Activated CD4-positive, alpha-beta T cell treated with anti-CD3 and anti-CD28 coated beads, Interleukin-2, amount 10 ng/mL, durations not matched to agents 24 days and 14 days (primary cell): ENCODE results near the gene MYLK4. TPM values are rescaled to one million over a fixed set of nuclear protein-coding genes. Genes with fewer than 3 reads are reported as not detected.

ENCODE experiments used
- DNase-seq: peaks from one replicate; pipeline ENCODE4 v3.0.0; 2022
- H3K27ac Mint-ChIP-seq: one replicate; pipeline ENCODE4 v1.8.0; 2022; ENCODE audit warnings: mild to moderate bottlenecking, mixed read lengths
- H3K27me3 Mint-ChIP-seq: one replicate; pipeline ENCODE4 v1.8.0; 2022; ENCODE audit warnings: mixed read lengths
- H3K36me3 Mint-ChIP-seq: one replicate; pipeline ENCODE4 v1.8.0; 2022; ENCODE audit warnings: low read depth, mild to moderate bottlenecking, mixed read lengths
- H3K4me1 Mint-ChIP-seq: one replicate; pipeline ENCODE4 v1.8.0; 2021; ENCODE audit warnings: mixed read lengths
- H3K4me3 Mint-ChIP-seq: one replicate; pipeline ENCODE4 v1.8.0; 2022; ENCODE audit warnings: mild to moderate bottlenecking, moderate library complexity, mixed read lengths
- H3K9me3 Mint-ChIP-seq: one replicate; pipeline ENCODE4 v1.8.0; 2021; ENCODE audit warnings: mixed read lengths
- intact Hi-C: fragments of 100-400 bp; cut with micrococcal nuclease; formaldehyde crosslinking; loops from one replicate; pipeline ENCODE4 v1.15.1; 2023
- total RNA-seq: library from RNA; stranded (reverse); gene quantifications from 2 replicates; pipeline ENCODE4 v1.2.3, GENCODE V29; 2022

MYLK4 gene
- total RNA-seq, 1 donor from 2014 or later = 0.14 TPM

GRCh38 chr6:2677080-2677593 is 73.6 kb downstream of the MYLK4 start:
- Mint-ChIP-seq H3K27me3 (peaks cover 5% of the 10 kb centered on the region), H3K36me3 (no peaks in the 10 kb centered on the region), H3K27ac (no peak overlapping the region), H3K4me1 (no peaks in the 10 kb centered on the region), H3K9me3 (no peaks in the 10 kb centered on the region), H3K4me3 (no peak overlapping the region)
- intact Hi-C loops = no loop called here
- DNase-seq = no peak

- Mint-ChIP-seq H3K27me3 (peaks cover 5% of the 10 kb centered on the region), H3K4me3 (no peak overlapping the region)
- intact Hi-C loops = no loop called here
Measured at GRCh38 chr6:2676048-2676447, 74.7 kb downstream of the MYLK4 start.

GRCh38 chr6:2674857-2675256 is 75.9 kb downstream of the MYLK4 start:
- DNase-seq = no peak
- Mint-ChIP-seq H3K36me3 (no peaks in the 10 kb centered on the region), H3K27ac (no peak overlapping the region), H3K4me1 (no peaks in the 10 kb centered on the region), H3K27me3 (peaks cover 5% of the 10 kb centered on the region), H3K9me3 (no peaks in the 10 kb centered on the region), H3K4me3 (no peak overlapping the region)
- intact Hi-C loops = no loop called here

More at GRCh38 chr6:2676048-2676447, 74.7 kb downstream of the MYLK4 start:
- Mint-ChIP-seq H3K27ac (no peak overlapping the region), H3K9me3 (no peaks in the 10 kb centered on the region), H3K36me3 (no peaks in the 10 kb centered on the region), H3K4me1 (no peaks in the 10 kb centered on the region)
- no peak for DNase-seq

GRCh38 chr6:2669067-2669700 is 81.5 kb downstream of the MYLK4 start:
- no peaks in the 10 kb centered on the region for H3K4me1 Mint-ChIP-seq
- DNase-seq = no peak
- no peaks in the 10 kb centered on the region for H3K9me3 Mint-ChIP-seq
- no peak overlapping the region for H3K27ac Mint-ChIP-seq
- no peak overlapping the region for H3K4me3 Mint-ChIP-seq
- peaks cover 5% of the 10 kb centered on the region for H3K27me3 Mint-ChIP-seq
- H3K36me3 Mint-ChIP-seq = no peaks in the 10 kb centered on the region
- intact Hi-C loops = no loop called here

GRCh38 chr6:2667617-2668016 is 83.1 kb downstream of the MYLK4 start:
- Mint-ChIP-seq H3K27me3 (peaks cover 3% of the 10 kb centered on the region), H3K4me1 (no peaks in the 10 kb centered on the region), H3K27ac (no peak overlapping the region), H3K4me3 (no peak overlapping the region), H3K36me3 (no peaks in the 10 kb centered on the region), H3K9me3 (no peaks in the 10 kb centered on the region)
- DNase-seq = no peak
- intact Hi-C loops = no loop called here

- no peak for DNase-seq
- intact Hi-C loops = no loop called here
- H3K36me3 Mint-ChIP-seq = no peaks in the 10 kb centered on the region
- no peak overlapping the region for H3K27ac Mint-ChIP-seq
- no peaks in the 10 kb centered on the region for H3K4me1 Mint-ChIP-seq
- H3K4me3 Mint-ChIP-seq = no peak overlapping the region
- peaks cover 3% of the 10 kb centered on the region for H3K27me3 Mint-ChIP-seq
- H3K9me3 Mint-ChIP-seq = no peaks in the 10 kb centered on the region
Measured at GRCh38 chr6:2666906-2667575, 83.7 kb downstream of the MYLK4 start.

- Mint-ChIP-seq H3K27ac (no peak overlapping the region), H3K4me1 (no peaks in the 10 kb centered on the region), H3K36me3 (no peaks in the 10 kb centered on the region), H3K27me3 (peaks cover 3% of the 10 kb centered on the region), H3K9me3 (no peaks in the 10 kb centered on the region), H3K4me3 (no peak overlapping the region)
- no peak for DNase-seq
- intact Hi-C loops = no loop called here
Measured at GRCh38 chr6:2665146-2666070, 85.3 kb downstream of the MYLK4 start.

- H3K27ac Mint-ChIP-seq = no peak overlapping the region
- intact Hi-C loops = no loop called here
- no peaks in the 10 kb centered on the region for H3K36me3 Mint-ChIP-seq
- H3K4me1 Mint-ChIP-seq = peaks cover 2% of the 10 kb centered on the region
- H3K9me3 Mint-ChIP-seq = no peaks in the 10 kb centered on the region
- H3K4me3 Mint-ChIP-seq = no peak overlapping the region
- DNase-seq = no peak
- H3K27me3 Mint-ChIP-seq = peaks cover 3% of the 10 kb centered on the region
Measured at GRCh38 chr6:2663123-2663522, 87.6 kb downstream of the MYLK4 start.

GRCh38 chr6:2661651-2662050 is 89.1 kb downstream of the MYLK4 start:
- Mint-ChIP-seq H3K27ac (no peak overlapping the region), H3K9me3 (no peaks in the 10 kb centered on the region), H3K4me3 (no peak overlapping the region), H3K4me1 (peaks cover 2% of the 10 kb centered on the region), H3K27me3 (peaks cover 9% of the 10 kb centered on the region), H3K36me3 (no peaks in the 10 kb centered on the region)
- DNase-seq = no peak
- intact Hi-C loops = no loop called here

GRCh38 chr6:2659882-2660281 is 90.8 kb downstream of the MYLK4 start:
- no peaks in the 10 kb centered on the region for H3K9me3 Mint-ChIP-seq

GRCh38 chr6:2659381-2659780 is 91.3 kb downstream of the MYLK4 start:
- no peak for DNase-seq
- Mint-ChIP-seq H3K4me3 (no peak overlapping the region), H3K27ac (no peak overlapping the region), H3K27me3 (peaks cover 18% of the 10 kb centered on the region), H3K4me1 (peaks cover 2% of the 10 kb centered on the region), H3K9me3 (no peaks in the 10 kb centered on the region), H3K36me3 (no peaks in the 10 kb centered on the region)
- intact Hi-C loops = no loop called here

More at GRCh38 chr6:2659882-2660281, 90.8 kb downstream of the MYLK4 start:
- peaks cover 16% of the 10 kb centered on the region for H3K27me3 Mint-ChIP-seq
- H3K4me1 Mint-ChIP-seq = peaks cover 2% of the 10 kb centered on the region
- intact Hi-C loops = no loop called here
- no peak for DNase-seq
- no peaks in the 10 kb centered on the region for H3K36me3 Mint-ChIP-seq
- H3K4me3 Mint-ChIP-seq = no peak overlapping the region
- H3K27ac Mint-ChIP-seq = no peak overlapping the region

- intact Hi-C loops = no loop called here
- Mint-ChIP-seq H3K36me3 (no peaks in the 10 kb centered on the region), H3K9me3 (no peaks in the 10 kb centered on the region), H3K27ac (no peak overlapping the region), H3K4me3 (no peak overlapping the region), H3K4me1 (peaks cover 2% of the 10 kb centered on the region), H3K27me3 (peaks cover 16% of the 10 kb centered on the region)
- no peak for DNase-seq
Measured at GRCh38 chr6:2658788-2659187, 91.9 kb downstream of the MYLK4 start.

GRCh38 chr6:2656460-2657079 is 94.2 kb downstream of the MYLK4 start:
- H3K4me3 Mint-ChIP-seq = no peak overlapping the region
- intact Hi-C loops = no loop called here

More at GRCh38 chr6:2656460-2657079, 94.2 kb downstream of the MYLK4 start:
- DNase-seq = no peak
- H3K4me1 Mint-ChIP-seq = peaks cover 2% of the 10 kb centered on the region
- no peaks in the 10 kb centered on the region for H3K36me3 Mint-ChIP-seq
- no peak overlapping the region for H3K27ac Mint-ChIP-seq
- H3K27me3 Mint-ChIP-seq = peaks cover 28% of the 10 kb centered on the region
- H3K9me3 Mint-ChIP-seq = no peaks in the 10 kb centered on the region
